GM19455 (cell line): ENCODE measurements around the gene RUFY2.

Source experiments
- ATAC-seq: cut with Tn5 transposase; IDR thresholded peaks from one replicate; pipeline ENCODE4 v1.9.1; 2021; ENCODE audit not compliant: unreplicated experiment

RUFY2 gene

DNA sequence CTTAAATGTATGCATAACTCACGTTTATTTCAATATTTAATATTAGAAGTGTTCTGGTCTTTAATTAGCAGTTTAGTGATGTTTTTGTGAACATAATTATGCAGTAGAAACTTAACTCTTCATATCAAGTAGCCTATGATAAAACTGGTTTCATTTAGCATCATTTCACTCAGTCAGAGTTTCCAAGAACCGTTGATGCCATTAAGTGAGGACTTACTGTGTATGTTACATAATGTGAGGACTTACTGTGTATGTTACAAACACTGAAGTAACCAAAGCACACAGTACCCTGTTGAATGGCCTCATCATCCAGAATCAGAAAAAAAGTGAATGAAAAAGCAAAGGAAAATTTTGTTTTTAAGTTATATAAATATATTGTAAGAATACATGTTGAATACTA is 41.5 kb downstream of the RUFY2 start:
- no peak for ATAC-seq

- ATAC-seq, result no peak
These were observed 42.8 kb downstream of the RUFY2 start for GRCh38 chr10:68364101-68364886.

DNA sequence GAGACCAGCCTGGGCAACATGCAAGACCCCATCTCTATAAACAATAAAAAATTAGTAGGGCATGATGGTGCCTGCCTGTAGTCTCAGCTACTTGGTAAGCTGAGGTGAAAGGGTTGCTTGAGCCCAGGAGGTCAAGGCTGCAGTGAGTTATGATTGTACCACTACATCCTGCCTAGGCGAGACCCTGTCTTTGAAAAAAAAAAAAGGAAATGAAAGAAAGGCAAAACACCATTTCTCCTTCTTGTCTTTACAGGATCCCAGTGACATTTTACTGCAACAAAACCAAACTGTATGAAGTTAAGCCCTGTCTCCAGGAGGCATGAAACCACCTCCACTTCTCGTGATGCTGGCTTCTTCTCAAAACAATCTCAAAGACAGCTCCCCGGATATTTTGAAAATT is 44.5 kb downstream of the RUFY2 start:
- ATAC-seq, result no peak

GRCh38 chr10:68359189-68359588 is 47.9 kb downstream of the RUFY2 start:
- no peak for ATAC-seq

- no peak for ATAC-seq
These were observed 53.5 kb downstream of the RUFY2 start for GRCh38 chr10:68353537-68353936.

DNA sequence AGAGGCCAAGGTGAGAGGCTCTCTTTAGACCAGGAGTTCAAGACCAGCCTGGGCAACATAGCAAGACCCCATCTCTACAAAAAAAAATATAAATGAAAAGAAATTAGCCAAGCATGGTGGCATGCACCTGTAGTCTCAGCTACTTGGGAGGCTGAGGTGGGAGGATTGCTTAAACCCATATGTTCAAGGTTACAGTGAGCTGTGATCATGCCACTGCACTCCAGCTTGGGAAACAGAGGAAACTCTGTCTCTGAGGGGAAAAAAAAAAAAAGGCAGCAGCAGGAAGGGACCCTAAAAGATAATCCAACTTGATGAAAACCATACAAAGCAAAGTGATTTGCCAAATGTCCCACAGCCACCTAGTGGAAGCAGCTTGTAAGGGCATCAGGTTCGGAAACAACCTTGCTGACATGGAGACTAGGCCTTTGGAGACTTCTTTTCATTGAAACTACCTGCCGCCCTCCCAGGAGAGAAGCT is 58.8 kb downstream of the RUFY2 start:
- ATAC-seq, result peak; percentile 55

DNA sequence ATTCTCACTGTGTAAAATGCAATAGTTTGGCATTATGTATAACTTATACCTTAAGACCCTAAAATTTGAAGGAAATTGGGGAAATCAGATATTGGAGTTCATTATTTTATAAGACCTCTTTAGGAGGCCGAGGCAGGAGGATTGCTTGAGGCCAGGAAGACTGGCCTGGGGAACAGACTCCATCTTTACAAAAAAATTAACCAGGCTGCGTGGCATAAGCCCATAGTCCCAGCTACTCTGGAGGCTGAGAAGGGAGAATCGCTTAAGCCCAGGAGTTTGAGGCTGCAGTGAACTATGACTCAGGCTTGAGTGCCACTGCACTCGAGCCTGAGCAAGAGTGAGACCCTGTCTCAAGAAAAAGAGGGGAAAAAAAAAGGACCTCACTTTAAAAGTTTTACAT is 60.3 kb downstream of the RUFY2 start:
- ATAC-seq, result no peak

DNA sequence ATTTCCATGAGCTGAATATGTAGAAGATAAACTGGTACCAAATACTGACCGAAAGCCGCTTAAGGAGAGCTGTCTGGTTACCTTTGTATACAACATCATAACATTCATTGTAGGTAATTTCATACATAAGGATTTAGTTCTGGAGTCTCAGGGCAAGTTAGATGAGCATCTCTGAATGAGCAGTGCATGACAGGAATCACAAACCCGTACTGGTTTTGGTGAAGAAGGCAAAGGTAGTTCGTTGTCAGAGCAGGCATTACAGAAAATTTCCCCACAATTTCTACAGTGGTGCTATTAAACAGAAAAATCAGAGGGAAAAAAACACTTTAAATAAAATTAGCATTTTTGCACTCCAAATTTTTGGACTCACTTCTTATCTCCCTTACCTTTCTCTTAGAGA is 61.5 kb downstream of the RUFY2 start:
- ATAC-seq, result no peak

DNA sequence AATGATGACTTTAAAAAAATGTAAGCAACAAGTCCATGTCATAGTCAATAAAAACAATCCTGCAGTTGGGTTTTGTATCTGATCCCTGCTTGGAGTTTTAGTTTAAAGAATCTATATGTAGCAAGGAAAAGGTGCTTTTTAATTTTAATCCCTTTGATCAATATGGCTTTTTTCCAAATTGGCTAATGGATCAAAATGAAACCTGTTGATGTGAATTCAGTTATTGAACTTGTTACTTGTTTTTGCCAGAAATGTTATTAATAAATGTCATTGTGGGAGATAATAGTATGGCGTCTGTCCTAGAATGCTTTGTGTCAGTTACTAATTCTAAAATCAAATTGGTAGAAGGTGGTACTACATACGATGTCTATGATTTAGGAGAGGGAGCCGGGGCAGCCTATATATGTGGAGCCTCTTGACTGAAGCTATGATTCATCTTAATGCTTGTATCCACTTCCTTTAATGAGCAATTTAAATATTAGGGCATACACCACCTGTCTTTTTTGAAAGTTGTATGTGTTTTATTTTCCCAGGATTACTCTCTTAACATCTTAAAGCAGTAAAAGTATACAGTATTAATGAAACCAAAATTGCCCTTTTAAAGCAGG is 64.1 kb downstream of the RUFY2 start:
- ATAC-seq, result no peak

GRCh38 chr10:68340358-68341080 is 66.6 kb downstream of the RUFY2 start:
- ATAC-seq, result no peak

- ATAC-seq, result no peak
These were observed 70.2 kb downstream of the RUFY2 start for GRCh38 chr10:68336754-68337351.

DNA sequence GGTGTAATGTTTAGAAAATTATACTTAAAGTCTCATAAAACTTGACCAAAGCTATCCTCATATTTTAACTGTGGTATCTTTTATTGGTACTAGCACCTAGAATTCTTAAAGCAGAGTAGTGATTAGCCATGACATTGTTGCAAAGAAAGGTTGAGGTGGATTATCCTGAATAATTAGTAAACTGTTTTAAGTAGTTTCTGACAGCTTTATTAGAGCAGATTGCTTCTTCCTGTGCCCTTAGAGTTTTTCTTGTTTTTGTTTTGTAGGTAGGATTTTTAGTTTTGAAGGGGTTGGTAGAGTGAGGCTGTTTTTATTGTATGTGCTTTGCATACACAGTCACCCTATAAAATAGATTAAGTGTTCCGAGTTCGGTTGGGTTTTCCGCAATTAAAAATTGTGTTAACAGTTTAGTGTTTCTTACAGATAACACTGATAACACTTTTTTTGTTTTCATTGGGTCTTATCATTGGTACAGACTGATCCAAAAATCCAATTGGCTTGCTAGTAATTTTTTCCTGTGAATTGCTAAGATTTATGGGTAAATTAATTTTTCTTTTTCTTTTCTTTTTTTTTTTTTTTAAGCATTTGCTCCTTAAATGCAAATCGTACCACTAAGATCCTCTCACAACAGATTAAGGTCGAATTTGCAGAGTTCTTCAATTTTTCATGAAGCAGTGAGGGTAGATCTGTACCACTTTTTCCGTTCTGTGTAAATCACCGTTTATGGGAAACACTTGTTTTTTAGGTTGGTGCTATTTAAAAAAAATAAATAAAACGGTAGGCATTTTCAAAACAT is 72.2 kb downstream of the RUFY2 start:
- no peak for ATAC-seq

DNA sequence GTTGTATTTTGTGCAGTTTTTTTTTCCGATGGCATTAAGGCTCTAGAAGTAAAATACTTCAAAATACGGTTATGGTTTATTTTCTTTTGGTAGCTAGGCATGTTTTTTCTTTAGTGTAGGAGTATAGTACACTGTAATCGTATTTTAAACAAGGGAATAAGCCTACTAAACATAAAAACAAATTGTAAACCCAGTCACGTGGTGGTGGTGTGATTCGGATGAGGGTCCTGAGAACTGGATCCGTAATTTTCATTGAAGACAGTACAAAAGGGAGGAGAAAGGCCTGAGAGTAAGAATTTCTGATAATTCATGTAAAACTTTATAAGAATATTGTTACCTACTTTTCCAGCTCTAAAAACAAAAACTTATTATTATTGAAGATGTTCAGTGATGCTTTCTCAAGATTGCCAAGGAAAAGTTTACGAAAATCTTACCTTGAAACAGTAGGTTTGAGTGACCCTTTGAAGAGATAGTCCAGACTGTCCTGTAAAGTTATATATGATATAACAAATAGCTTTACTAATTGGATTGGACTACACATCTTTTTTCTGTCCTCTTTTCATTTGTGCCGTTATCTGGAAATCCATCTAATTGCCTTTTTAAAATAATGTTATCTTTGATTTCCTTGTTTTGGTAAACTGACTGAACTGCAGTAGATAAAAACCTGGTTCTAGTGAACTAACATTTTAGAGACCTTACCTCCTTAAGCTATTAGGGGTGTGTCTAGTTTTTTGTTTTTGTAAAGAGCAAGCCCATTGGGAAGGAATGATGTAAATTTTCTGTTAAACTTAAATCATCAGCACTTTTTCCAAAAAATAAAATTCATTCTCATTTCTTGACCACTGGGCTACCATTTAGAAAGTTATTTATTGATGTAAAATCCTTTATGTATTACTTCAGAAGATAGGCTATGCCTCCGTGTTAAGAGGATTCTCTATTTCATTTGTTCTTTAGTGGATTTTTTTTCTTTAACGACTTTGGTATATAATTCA is 73.3 kb downstream of the RUFY2 start:
- ATAC-seq, result no peak

DNA sequence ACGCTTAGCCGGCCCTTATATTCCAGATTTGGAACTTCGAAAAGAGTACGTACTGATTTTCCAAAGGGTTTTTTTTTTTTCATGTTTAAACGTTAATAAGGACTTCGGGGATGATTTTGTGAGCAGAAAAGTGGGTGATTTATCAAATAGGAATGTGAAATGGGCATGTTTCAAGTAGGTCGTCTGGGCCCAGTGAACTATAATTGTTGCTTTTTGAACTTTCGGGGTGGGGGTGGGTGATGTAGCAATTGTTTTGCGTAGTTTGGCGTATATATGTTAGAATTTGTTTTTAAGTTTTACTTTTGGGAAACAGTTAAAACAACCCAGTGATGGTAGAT is 74.0 kb downstream of the RUFY2 start:
- no peak for ATAC-seq

DNA sequence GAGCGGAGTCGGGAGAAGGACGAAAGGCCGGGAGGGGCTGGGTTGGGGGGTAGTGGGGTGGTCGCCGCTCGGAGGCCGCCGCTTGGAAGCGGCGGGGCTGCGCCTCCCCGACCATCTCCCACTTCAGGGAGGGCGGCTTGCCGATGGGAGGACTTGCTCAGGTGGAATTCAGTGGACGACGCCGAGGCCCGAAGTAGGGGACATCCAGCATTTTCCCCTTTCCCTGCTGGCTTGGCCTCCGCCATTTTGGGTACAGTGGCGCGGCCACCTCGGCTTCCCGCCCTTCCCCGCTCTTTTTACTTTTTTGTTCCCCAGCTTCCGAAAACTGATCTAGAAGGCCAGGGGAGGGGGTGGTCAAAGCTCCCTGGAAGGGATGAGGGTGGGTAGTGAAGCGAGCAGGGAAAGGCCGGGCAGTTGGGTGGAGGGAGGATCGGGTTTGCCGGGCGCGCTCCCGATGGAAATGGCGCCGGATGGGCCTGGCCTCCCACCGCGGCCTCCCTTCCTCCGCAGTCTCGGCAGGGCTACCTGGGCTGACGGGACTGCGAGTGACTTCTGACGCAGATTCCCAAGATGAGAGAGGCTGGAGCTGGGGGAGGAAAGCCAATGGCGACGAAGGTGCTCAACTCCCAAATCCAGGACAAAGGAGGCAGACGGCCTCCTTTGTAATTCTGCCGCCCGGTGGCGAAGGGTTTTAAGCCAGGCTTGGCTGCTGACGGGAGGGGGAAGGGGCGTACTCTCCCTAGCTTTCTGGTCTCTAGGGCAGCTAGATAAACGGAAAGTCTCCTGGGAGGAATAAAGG is 74.6 kb downstream of the RUFY2 start, which contains the start of gene PBLD:
Gene PBLD, minus strand, starts transcription at position 670 of the 799 bp plus-strand sequence. CDS start 26,084 bp downstream, outside the sequence.
- ATAC-seq, result peak; percentile 35

DNA sequence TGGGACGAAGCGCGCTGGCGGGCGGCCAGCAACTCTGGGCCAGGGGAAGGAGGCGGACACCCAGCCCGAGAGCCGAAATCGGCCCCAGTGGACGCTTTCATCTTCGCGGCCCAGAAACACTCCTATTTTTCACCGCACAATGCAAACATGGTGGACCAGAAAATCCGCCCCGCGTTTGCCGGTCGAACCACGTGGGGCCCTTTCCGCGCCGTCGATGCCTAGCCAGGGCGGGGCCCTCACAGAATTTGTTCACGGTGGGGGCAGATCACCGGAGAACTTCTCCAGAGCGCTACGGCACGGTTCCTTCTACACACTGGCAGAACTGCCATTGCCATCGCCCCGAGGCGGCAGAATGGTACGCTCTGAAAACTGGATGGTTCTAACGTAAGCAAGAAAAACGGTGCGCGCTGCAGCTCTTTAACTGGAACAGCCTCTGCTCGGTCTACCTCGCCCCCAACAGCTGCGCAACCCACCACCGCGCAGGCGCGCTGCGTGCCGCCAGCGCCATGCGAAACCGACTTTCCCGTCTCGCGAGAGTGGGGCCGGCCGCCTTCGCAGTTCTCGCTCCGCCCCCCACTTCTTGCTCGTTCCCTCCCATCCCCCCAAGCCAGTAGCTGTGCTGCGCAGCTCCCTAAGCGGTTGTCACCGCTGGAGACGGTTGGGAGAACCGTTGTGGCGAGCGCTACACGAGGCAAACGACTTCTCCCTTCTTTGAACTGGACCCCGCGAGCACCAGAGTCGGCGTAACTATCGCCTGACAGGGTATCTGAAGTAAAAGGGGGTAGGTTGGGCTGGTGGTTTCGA is 75.4 kb downstream of the RUFY2 start, which contains the start of gene HNRNPH3:
Gene HNRNPH3, plus strand, starts transcription at position 610 of the 804 bp plus-strand sequence. CDS start 5,158 bp downstream, outside the sequence.
- ATAC-seq, result peak; percentile 87

GRCh38 chr10:68330852-68331454 is 76.1 kb downstream of the RUFY2 start:
- no peak for ATAC-seq
